Renal pelvis (tissue), 4 donors: ENCODE data around the gene HMMR. TPM values are rescaled to one million over a fixed set of nuclear protein-coding genes. Genes with fewer than 3 reads are reported as not detected.
A peak's percentile ranks its signal among the peaks of the same experiment; 100 is the strongest.
"Not testable (repeated sequence)": the region's sequence is repeated elsewhere in the genome, so short reads cannot be mapped to it uniquely, and the experiment has no call there.

Experiments
- DNase-seq: peaks from one replicate; pipeline ENCODE4 v3.0.0-alpha.2; 2013
- polyA plus RNA-seq, 3 donors: library from polyadenylated mRNA; unstranded; fragments of 120-200 nt; gene quantifications; one replicate each; pipeline ENCODE4 v1.2.1, GENCODE V29; 2013; ENCODE audit not compliant: insufficient read length in 3 of 3

Gene HMMR
- polyA plus RNA-seq, 3 donors = 18.8 to 21.9 (median 20.7) TPM

DNA sequence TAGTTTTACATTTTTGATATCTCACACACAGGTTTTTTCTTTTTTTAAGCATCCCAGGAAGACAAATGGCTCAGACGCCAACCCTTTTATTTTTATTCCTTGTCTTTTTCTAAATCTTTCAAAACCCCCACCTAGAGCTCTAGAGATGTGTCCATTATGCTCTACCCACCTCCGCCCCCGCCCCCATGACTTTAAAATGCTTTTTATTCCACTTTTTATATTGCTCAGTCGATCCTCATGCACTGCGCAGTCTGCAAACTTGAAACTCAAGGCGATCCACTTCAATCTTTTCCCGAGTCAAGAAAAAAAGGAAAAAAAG, 44.6 kb downstream of the HMMR start:
- no peak for DNase-seq

DNA sequence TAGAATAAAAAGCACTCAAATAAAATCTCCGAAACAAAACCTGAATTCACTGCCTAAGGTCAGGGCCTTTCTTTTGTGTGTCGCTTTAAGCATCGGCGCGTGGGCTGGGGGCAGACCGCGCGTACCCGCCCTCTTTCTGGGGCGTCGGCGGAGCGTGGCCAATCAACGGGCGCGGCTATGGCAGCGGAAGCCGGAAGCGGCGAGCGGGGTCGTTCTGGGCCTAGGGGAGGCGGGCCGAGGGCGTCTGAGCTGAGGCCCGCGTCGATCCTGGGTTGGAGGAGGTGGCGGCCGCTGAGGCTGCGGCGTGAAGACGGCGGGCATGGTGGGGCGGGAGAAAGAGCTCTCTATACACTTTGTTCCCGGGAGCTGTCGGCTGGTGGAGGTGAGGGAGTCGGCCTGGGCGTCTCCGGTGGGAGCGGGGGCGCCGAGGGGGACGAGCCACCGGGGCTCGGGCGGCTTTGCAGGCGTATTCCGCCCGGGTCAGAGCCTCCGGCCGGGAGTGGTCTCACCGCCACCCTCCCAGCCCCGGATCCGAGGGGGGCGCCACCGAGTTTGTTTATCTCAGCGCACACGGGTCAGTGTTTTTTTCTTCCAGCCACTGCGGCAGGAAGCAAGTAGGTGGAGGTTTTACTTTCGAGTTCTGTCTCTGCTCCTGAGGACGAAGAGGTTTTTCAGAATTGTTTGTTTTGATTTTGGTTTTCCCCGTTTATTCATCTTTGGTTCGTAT, 45.1 kb downstream of the HMMR start, which contains the start of gene MAT2B:
TSS of gene MAT2B (plus strand) at position 252 of the 727 bp plus-strand sequence. CDS start at position 320, 68 bp downstream.
- peak; percentile 95 for DNase-seq

DNA sequence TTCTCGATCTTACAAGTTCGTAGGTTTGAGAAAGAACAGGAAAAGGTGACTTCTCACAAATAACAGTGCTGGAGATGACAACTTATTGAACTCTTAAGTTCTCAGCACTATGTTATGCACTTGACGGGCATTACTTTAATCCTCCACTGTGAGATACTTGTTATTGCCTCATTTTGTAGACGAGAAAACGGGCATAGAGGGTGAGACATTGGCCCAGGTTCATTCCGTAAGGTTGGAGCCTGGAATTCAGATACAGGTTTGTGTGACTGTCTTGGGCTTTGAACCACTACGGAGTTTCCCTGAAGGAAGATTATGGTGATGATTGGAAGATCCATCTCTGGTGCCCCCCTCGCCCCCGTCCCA, 45.6 kb downstream of the HMMR start:
- DNase-seq = no peak

DNA sequence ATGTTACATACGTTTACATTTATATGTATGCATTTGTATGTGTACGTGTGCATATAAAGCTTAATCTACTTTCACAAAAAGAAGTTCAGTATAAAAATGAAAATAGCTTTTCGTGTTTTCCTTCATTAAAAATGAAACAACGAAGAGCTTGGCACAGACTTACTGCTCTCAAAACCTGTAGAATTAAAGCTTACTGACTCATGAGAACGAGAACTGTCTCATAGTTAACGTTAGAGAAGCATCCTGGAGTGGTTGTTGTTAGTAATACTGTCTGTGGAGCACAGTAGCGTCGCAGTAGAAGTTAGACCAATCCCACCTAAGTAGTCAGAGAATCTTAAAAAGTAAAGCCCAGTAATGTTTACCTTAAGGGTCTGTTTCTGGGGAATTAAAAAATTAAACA, 46.3 kb downstream of the HMMR start:
- DNase-seq = no peak

DNA sequence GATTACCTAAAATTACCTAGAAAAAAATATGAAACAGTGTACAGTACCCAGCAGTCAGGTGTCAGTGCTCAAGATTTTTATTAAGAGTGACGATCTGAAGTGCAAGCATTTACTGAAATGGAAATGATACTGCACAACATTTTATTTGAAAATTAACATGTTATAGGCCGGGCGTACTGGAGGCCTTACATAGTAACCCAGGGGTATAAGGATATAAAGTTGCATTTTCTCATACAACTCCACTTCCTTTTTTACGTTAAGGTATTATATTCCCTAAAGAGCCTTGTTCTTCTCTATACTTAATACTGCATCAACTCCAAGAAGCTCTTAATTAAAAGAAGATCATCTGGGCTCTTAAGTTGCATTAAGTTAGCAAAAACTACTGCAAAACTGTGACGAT, 48.3 kb downstream of the HMMR start:
- DNase-seq = no peak

DNA sequence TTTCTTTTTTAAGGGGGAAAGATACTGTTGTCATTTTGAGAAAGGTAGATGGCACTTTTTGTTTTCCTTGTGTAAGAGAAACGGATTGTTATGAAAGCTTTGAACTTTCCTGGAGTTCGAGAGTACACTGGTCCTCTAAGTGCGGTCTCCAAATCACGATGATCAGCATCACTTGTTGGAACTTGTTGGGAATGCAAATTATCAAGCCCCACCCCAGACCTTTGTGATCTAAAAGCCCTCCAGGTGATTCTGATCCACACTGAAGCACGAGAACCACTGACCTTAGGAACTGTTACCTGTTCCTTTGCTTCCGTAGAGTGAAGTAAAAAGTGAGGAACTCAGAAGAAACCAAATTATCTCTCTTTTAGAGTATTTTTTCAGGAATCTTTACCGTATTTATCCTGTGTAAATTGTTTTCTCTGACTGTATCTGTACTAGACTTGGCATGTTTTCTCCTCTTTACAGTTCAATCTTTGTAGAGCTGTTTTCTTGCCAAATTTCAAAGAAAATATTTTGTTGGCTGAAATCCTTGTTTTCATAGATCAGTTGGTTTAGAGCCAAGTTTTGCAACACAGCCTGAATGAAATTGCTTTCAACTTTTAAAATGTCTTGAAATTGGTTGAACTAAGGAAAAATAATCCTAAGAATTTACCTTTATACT, 49.0 kb downstream of the HMMR start:
- DNase-seq = no peak

DNA sequence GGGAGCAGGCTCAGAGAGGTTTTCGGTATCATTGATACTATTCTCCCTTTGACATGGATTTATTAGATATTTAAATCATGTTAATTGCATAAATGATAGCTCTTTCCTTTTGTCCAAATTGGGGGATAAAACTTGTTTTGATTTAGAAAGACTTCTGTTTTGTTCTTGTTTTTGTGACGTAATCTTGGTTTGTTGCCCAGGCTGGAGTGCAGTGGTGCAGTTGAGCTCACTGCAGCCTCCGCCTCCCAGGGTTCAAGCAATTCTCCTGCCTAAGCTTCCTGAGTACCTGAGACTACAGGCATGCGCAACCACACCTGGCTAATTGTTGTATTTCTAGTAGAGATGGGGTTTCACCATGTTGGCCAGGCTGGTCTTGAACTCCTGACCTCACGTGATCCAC, 52.1 kb downstream of the HMMR start:
- no peak for DNase-seq

DNA sequence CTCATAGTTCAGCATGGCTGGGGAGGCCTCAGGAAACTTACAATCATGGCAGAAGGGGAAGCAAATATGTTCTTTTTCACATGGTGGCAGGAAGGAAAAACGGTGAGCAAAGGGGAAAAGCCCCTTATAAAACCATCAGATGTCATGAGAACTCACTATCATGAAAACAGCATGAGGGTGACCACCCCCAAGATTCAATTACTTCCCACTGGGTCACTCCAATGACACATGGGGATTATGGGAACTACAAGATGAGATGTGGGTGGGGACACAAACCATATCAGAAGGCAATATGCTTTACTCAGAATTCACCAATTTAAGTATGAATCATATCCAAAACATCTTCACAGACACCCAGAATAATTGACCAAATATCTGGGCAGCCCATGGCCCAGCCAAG, 64.7 kb downstream of the HMMR start:
- DNase-seq = no peak

DNA sequence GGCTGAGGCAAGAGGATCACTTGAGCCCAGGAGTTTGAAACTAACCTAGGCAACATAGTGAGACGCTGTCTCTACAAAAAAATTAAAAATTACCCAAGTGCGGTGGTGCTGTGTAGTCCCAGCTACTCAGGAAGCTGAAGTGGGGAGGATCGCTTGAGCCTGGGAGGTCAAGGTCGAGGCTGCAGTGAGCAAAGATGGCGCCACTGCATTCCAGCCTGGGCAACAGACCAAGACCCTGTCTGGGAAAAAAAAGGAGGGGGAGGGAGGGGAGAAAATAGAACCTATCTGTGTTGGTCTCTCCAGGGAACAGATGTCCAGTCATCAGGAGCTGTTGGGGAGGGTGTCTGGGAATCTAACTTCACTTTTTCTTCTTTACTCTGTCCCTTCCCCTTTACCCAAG, 69.3 kb downstream of the HMMR start:
- DNase-seq = no peak

DNA sequence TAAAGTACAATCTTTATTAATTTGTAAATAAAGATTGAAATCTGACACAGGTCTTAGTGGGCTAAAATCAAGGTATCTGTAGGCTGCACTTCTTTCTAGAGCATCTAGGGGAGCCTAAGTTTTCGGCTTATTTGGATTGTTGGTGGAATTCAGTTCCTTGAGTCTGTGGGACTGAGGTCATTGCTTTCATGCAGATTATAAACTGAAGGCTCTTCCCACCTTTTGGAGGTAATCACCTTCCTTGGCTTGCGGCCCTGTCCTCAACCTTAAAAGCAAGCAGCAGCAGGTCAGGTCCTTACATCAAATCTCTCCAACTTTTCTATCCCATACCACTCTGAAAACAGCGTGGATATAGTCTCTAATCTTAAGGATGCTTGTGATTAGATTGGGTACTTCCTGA, 70.8 kb downstream of the HMMR start:
- no peak for DNase-seq

DNA sequence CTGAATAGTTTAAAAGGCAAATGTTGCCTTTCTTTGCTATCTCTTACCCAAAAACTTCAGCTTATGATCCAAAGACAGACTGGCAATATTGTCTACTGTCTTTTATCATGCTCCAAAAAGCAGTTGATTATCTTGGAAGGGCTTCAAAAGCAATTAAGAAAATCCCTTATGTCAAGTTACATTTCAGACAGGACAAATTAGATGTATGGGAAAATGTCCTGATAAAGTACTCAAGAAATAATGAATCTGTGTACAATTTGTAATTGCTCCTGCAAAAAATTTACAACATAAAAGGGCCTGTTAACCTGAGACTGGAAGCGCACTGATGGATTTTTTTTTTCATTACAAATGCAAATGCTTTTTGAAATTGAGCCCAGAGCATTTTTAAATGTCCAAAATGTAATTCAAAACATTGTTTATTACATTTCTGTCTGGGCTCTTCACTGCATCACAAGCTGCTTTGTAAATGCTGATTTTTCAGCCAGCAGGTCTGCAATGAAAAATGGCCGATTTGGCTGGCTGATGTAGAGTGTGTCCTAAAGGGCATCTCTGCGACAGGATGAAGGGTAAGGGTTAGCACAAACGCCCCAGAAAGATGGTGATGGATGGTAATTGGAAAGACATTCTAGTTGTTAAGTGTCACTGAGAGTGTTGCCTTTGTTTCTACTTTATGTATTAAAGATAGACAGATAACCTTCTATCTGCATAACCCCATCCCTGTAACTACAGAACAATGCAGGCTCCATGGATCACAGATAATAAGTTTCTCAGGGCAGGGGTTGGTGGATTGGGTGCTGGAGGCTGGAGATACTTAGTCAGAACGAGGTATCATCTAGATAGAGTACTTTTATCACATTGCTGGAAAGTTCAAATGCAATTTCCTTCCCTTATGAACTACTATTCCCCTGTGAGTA, 72.0 kb downstream of the HMMR start:
- DNase-seq = no peak

DNA sequence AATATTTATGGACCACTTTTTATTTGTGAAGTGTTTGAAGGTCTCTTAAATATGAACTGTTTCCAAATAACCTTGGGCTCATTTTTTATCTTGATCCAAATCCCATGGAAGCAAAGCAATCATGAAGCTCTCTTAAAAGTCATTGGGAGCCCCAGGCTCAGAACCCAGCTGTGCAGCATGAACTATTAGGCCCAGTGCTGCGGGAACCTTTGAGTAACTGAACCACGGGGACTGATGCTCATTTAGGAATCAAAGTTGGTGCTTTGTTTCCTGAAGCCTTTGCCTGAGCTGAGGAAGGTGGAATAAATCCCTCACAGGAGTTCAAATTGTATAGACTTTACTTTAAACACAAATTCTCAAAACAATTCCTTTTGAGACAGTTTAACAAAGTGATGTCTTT, 72.8 kb downstream of the HMMR start:
- DNase-seq = no peak

DNA sequence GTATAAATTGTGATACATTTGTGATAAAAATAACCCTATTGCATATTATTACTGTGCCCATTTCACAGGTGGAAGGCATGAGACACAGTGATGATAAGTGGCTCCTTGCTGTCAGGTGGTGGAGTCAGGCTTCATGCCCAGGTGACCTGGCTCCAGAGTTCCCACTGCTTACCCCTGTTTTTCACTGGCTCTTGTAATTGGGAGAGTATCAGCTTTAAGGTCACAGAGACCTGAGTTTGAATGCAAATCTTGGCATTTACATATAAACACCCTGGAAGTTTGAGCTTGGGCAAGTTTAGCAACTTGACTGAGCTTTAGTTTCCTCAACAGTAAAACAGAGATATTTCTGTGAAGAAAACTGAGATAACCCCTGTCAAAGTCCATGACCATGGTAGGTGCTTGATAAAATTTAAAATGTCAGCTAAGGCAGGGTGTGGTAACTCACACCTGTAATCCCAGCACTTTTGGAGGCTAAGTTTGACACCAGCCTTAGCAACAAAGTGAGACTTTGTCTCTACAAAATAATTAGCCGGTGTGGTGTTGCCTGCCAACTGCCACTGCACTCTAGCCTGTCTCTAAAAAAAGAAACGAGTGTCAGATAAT, 74.2 kb downstream of the HMMR start:
- DNase-seq = no peak

DNA sequence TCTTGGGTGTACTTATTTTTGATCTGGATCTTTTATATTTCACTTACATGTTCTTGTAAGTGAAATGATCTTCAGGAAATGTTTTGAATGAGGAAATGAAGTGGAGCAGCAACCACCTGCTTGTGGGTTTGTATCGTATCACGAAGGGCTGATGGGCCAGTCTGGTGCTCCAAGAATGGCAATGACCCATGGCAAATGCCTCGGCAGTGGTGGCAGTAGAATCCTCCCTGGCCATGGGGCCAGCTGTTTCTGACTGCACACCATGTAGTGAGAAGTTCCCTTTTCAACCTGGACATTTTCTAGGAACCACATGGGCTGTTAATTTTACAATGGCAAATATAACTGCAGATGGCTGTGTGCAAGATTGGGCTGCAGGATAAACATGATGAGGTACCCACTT, 74.9 kb downstream of the HMMR start:
- DNase-seq = no peak

DNA sequence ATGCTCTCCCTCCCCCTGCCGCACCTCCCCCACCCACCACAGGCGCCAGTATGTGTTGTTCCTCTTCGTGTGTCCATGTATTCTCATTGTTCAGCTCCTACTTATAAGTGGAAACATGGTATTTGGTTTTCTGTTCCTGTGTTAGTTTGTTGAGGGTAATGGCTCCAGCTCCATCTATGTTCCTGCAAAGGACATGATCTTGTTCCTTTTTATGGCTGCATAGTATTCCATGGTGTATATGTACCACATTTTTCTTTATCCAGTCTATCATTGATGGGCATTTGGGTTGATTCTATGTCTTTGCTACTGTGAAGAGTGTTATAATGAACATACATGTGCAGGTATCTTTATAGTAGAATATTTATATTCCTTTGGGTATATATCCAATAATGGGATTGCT, 76.0 kb downstream of the HMMR start:
- not testable (repeated sequence) for DNase-seq

DNA sequence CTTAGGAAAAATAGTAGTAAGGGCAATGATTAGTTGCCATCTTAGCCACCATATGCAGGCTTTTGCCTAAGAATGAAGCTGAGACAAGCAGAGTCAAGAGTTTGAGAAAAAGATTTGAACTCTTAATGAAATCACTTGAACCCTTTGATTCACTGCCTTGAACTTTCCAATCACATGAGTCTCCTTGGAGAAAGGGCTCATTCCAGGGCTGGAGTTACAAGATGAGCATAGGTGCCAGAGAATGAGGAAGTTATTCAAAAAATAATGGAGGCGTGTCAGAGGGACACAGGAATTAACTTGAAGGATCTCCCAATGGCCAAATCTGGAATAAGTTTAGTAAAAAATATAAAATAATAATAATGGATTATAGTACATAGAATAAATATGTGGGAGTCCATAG, 80.3 kb downstream of the HMMR start:
- no peak for DNase-seq

Other genes with a start within 250 kb of the HMMR start
- 100 to 1,000 TPM; 183 to 206 (median 185) TPM for gene CCNG1, start 23.0 kb upstream of the HMMR start, polyA plus RNA-seq
- gene NUDCD2, start 530 bp upstream of the HMMR start, polyA plus RNA-seq = 10 to 100 TPM; 56.0 to 58.0 (median 56.1) TPM
- gene MAT2B, start 45.0 kb downstream of the HMMR start, polyA plus RNA-seq = 100 to 1,000 TPM; 100 to 114 (median 102) TPM